ENCODE results near the gene EGFL6. TPM values are rescaled to one million over a fixed set of nuclear protein-coding genes. Genes with fewer than 3 reads are reported as not detected.
"Not testable (repeated sequence)": the region's sequence is repeated elsewhere in the genome, so short reads cannot be mapped to it uniquely, and the experiment has no call there.

The EGFL6 gene
- total RNA-seq, 2 experiments from 2014 or later = 2.1 to 2.7 TPM

- TF ChIP-seq CTCF (IDR thresholded peaks at IDR 0.05) = no peak
Measured at GRCh38 chrX:13667919-13668318, 98.5 kb downstream of the EGFL6 start.

GRCh38 chrX:13669246-13669737 lies 99.9 kb downstream of the EGFL6 start:
- no peak for TF ChIP-seq CTCF (IDR thresholded peaks at IDR 0.05)
- DNase-seq (peak; percentile 75), ATAC-seq (peak; percentile 85)
- ChIA-PET POLR2A (interaction anchor here (1.0 to 2.2 kb wide), 6 partner anchors 17 to 719 kb away, joined by 3 to 19 read pairs (median 4); partner anchors contain the start of genes GEMIN8, OFD1, RAB9A and TCEANC), CTCF (interaction anchor here (0.8 to 1.1 kb wide), 3 partner anchors 10 to 22 kb away, joined by 3 read pairs; no protein-coding TSS in a partner anchor)
- H3K36me3 Mint-ChIP-seq (ENCODE audit: low read depth) = peaks cover 12% of the 10 kb centered on the region
- intact Hi-C loops (cut with micrococcal nuclease) = no loop called here
- H3K9me3 Mint-ChIP-seq = no peaks in the 10 kb centered on the region
- peak overlapping the region; percentile 94 for H3K27ac Mint-ChIP-seq
- peaks cover 17% of the 10 kb centered on the region for H3K4me1 Mint-ChIP-seq (ENCODE audit: low read depth)
- peak overlapping the region; percentile 59 for H3K4me3 Mint-ChIP-seq
- no peaks in the 10 kb centered on the region for H3K27me3 Mint-ChIP-seq

More at GRCh38 chrX:13667919-13668318, 98.5 kb downstream of the EGFL6 start:
- Mint-ChIP-seq H3K4me1 (ENCODE audit: low read depth) (peaks cover 17% of the 10 kb centered on the region), H3K27me3 (no peaks in the 10 kb centered on the region), H3K9me3 (no peaks in the 10 kb centered on the region), H3K4me3 (no peak overlapping the region), H3K36me3 (ENCODE audit: low read depth) (peaks cover 12% of the 10 kb centered on the region), H3K27ac (no peak overlapping the region)
- ChIA-PET CTCF (no interaction called here), POLR2A (interaction anchor here (1.3 kb wide), 1 partner anchor 361 kb away, joined by 4 read pairs; the partner anchor contains the start of gene GEMIN8)
- intact Hi-C loops (cut with micrococcal nuclease) = no loop called here
- ATAC-seq (no peak), DNase-seq (no peak)

DNA sequence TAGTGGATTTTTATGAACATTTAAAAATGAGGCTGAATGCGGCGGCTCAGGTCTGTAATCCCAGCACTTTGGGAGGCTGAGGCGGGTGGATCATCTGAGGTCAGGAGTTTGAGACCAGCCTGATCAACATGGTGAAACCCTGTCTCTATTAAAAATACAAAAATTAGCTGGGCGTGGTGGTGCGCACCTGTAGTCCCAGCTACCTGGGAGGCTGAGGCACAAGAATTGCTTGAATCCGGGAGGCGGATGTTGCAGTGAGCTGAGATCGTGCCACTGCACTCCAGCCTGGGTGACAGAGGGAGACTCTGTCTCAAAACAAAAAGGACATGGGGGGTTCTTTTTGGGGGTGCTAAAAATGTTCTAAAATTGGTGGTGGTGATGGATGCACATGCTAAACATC lies 100.4 kb downstream of the EGFL6 start:
- intact Hi-C loops (cut with micrococcal nuclease); ATAC-seq; H3K27me3 Mint-ChIP-seq; H3K9me3 Mint-ChIP-seq: not testable (repeated sequence)
- peak overlapping the region; percentile 59 for H3K4me3 Mint-ChIP-seq
- ChIA-PET CTCF (interaction anchor here (0.8 to 1.1 kb wide), 3 partner anchors 11 to 22 kb away, joined by 3 read pairs; no protein-coding TSS in a partner anchor), POLR2A (interaction anchor here (1.0 to 2.2 kb wide), 5 partner anchors 17 to 719 kb away, joined by 3 to 19 read pairs (median 4); partner anchors contain the start of genes OFD1, RAB9A, TCEANC and TRAPPC2)
- peaks cover 17% of the 10 kb centered on the region for H3K4me1 Mint-ChIP-seq (ENCODE audit: low read depth)
- H3K36me3 Mint-ChIP-seq (ENCODE audit: low read depth) = peaks cover 12% of the 10 kb centered on the region
- H3K27ac Mint-ChIP-seq = peak overlapping the region; percentile 94
- peak; percentile 8 for DNase-seq

DNA sequence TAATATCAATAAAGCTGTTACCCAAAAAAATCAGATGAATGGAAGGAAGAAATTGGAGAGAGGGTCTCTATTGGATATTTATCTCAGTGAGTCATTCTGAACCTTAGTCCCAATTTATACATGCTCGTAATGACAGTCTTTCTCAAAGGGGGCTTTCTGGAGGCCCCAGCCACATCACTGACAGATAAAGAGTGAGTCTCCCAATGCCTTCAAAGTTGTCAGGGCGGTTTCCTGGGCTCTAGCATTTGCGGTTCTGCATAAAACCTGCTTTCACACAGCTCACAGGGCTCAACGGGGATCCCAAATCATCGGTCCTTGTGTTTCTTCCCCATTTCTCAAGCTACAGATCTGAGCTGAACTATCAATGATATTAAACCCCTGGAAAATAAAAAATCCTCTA lies 100.8 kb downstream of the EGFL6 start:
- ATAC-seq = no peak
- H3K27ac Mint-ChIP-seq = peak overlapping the region; percentile 94
- H3K4me3 Mint-ChIP-seq = peak overlapping the region; percentile 59
- H3K4me1 Mint-ChIP-seq (ENCODE audit: low read depth) = peaks cover 17% of the 10 kb centered on the region
- no peaks in the 10 kb centered on the region for H3K27me3 Mint-ChIP-seq
- peaks cover 10% of the 10 kb centered on the region for H3K36me3 Mint-ChIP-seq (ENCODE audit: low read depth)
- POLR2A ChIA-PET = interaction anchor here (1.2 to 2.2 kb wide), 4 partner anchors 17 to 73 kb away, joined by 3 to 19 read pairs (median 4); partner anchors contain the start of genes OFD1, RAB9A, TCEANC and TRAPPC2
- intact Hi-C loops (cut with micrococcal nuclease) = no loop called here
- TF ChIP-seq CTCF (IDR thresholded peaks at IDR 0.05) = no peak
- no peaks in the 10 kb centered on the region for H3K9me3 Mint-ChIP-seq
- peak; percentile 16 for DNase-seq
- CTCF ChIA-PET = interaction anchor here (0.8 to 1.1 kb wide), 2 partner anchors 11 to 21 kb away, joined by 3 read pairs; no protein-coding TSS in a partner anchor

DNA sequence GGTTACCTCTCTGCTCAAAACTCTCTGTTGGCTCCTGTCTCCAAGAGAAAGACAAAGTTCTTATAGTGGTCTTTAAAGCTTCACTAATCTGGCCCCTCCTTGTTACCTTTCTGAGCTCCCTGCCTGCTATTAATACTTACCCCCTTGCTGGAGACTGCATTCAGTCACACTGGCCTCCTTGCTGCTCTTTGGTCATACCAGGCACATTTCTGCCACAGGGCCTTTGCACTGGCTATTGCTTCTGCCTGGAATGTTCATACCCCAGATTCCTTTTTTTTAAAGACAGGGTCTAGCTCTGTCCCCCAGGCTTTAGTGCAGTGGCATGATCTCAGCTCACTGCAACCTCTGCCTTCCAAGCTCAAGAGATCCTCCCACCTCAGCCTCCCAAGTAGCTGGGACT lies 103.6 kb downstream of the EGFL6 start:
- DNase-seq (no peak), ATAC-seq (no peak)
- POLR2A ChIA-PET = interaction anchor here (1.2 kb wide), 1 partner anchor 12 kb away, joined by 3 read pairs; no protein-coding TSS in a partner anchor
- CTCF ChIA-PET = no interaction called here
- H3K27me3 Mint-ChIP-seq = no peaks in the 10 kb centered on the region
- H3K4me3 Mint-ChIP-seq = no peak overlapping the region
- peaks cover 10% of the 10 kb centered on the region for H3K36me3 Mint-ChIP-seq (ENCODE audit: low read depth)
- no peak for TF ChIP-seq CTCF (IDR thresholded peaks at IDR 0.05)
- no peaks in the 10 kb centered on the region for H3K9me3 Mint-ChIP-seq
- no peak overlapping the region for H3K27ac Mint-ChIP-seq
- peaks cover 17% of the 10 kb centered on the region for H3K4me1 Mint-ChIP-seq (ENCODE audit: low read depth)
- intact Hi-C loops (cut with micrococcal nuclease) = no loop called here

All from activated CD8-positive, alpha-beta T cell treated with anti-CD3 and anti-CD28 coated beads for 36 hours (primary cell).